AG09309 (cell line): ENCODE results near the gene PLEKHJ1.
"Not testable (repeated sequence)": the region's sequence is repeated elsewhere in the genome, so short reads cannot be mapped to it uniquely, and the experiment has no call there.

Source experiments
- DNase-seq: peaks from one replicate; pipeline ENCODE4 v3.0.0-alpha.2; 2010; ENCODE audit warnings: low read depth
- H3K4me3 ChIP-seq: 2 replicates; pipeline ENCODE4 v1.5.1; 2011; ENCODE audit warnings: mild to moderate bottlenecking, low read depth, low read length, moderate library complexity; ENCODE audit not compliant: control insufficient read depth
- CTCF ChIP-seq: IDR thresholded peaks from 2 replicates; pipeline ENCODE4 v1.5.1; 2011; ENCODE audit warnings: mild to moderate bottlenecking, low read depth, low read length, inconsistent platforms; ENCODE audit not compliant: insufficient read depth, control insufficient read depth; ENCODE audit errors: missing control alignments

PLEKHJ1 gene

GRCh38 chr19:2236314-2237050, at the start of gene PLEKHJ1, which contains the start of gene SF3A2:
TSS of gene PLEKHJ1 (minus strand) at chr19:2236329. CDS start at chr19:2236248, 81 bp downstream.
TSS of gene SF3A2 (plus strand) at chr19:2236824. CDS start at chr19:2243419, 6,595 bp downstream.
- peak; percentile 84 for TF ChIP-seq CTCF
- peak within 1 kb of the TSS; percentile 78 for H3K4me3 ChIP-seq
- peak; percentile 86 for DNase-seq

GRCh38 chr19:2283835-2284507, 47.8 kb upstream of the PLEKHJ1 start:
- H3K4me3 ChIP-seq = no peak overlapping the region
- TF ChIP-seq CTCF = no peak
- DNase-seq = no peak

- H3K4me3 ChIP-seq = no peak overlapping the region
- TF ChIP-seq CTCF = no peak
- DNase-seq = no peak
These were observed 46.7 kb upstream of the PLEKHJ1 start for GRCh38 chr19:2282862-2283237.

GRCh38 chr19:2282062-2282861, 46.1 kb upstream of the PLEKHJ1 start, which contains the start of gene PEAK3:
TSS of gene PEAK3 (minus strand) at chr19:2282175. CDS start at chr19:2280931, 1,244 bp downstream.
- H3K4me3 ChIP-seq = no peak within 1 kb of the TSS

GRCh38 chr19:2281265-2282061, 45.3 kb upstream of the PLEKHJ1 start:
- H3K4me3 ChIP-seq, DNase-seq: not testable (repeated sequence)

More at GRCh38 chr19:2282062-2282861, 46.1 kb upstream of the PLEKHJ1 start, which contains the start of gene PEAK3:
- DNase-seq = no peak
- no peak for TF ChIP-seq CTCF

- no peak overlapping the region for H3K4me3 ChIP-seq
- no peak for DNase-seq
- no peak for TF ChIP-seq CTCF
These were observed 44.6 kb upstream of the PLEKHJ1 start for GRCh38 chr19:2280633-2281264.
